H1 (cell line): ENCODE results near the gene WDR59. TPM values are rescaled to one million over a fixed set of nuclear protein-coding genes. Genes with fewer than 3 reads are reported as not detected.

Source experiments
- CTCF ChIA-PET: fragments of 300-600 bp; sonication (Branson Sonifier 250); formaldehyde crosslinking; loops from one replicate; lab custom pipeline; 2021; ENCODE audit not compliant: partially characterized antibody; lab: Charles Lee
- POLR2A ChIA-PET: fragments of 300-600 bp; sonication (Branson Sonifier 250); formaldehyde crosslinking; loops from one replicate; lab custom pipeline; 2021; ENCODE audit warnings: inconsistent platforms; ENCODE audit not compliant: partially characterized antibody; lab: Charles Lee
- DNase-seq, 2 experiments: peaks; one replicate each; pipeline versions ENCODE4 v3.0.0 to v3.0.0-alpha.2; 2010 to 2022; ENCODE audit warnings: low spot score in 2 of 2, low read depth in 1 of 2, mixed read lengths in 1 of 2
- FAIRE-seq: peaks from 2 replicates; lab custom pipeline; 2011; peaks lifted over from hg19 to GRCh38; lab: Jason Lieb, UNC
- H2AFZ ChIP-seq: 2 replicates; pipeline ENCODE4 v1.8.1; 2012; ENCODE audit warnings: low read length, inconsistent platforms
- H2AK5ac ChIP-seq: 2 replicates; pipeline ENCODE4 v1.6.1; 2013; ENCODE audit warnings: low read depth, low read length
- H2BK120ac ChIP-seq: replicated peaks from 2 replicates; pipeline ENCODE3; 2013; ENCODE audit warnings: low read depth, low read length, inconsistent platforms
- H2BK12ac ChIP-seq: 2 replicates; pipeline ENCODE4 v1.6.1; 2013; ENCODE audit warnings: low read depth, low read length
- H2BK15ac ChIP-seq: 2 replicates; pipeline ENCODE4 v1.6.1; 2013; ENCODE audit warnings: low read length
- H2BK20ac ChIP-seq: 2 replicates; pipeline ENCODE4 v1.6.1; 2013; ENCODE audit warnings: low read length
- H2BK5ac ChIP-seq: 2 replicates; pipeline ENCODE4 v1.6.1; 2013; ENCODE audit warnings: low read depth, low read length
- H3K14ac ChIP-seq: 2 replicates; pipeline ENCODE4 v1.6.1; 2013; ENCODE audit warnings: inconsistent platforms; ENCODE audit not compliant: insufficient read length
- H3K18ac ChIP-seq: 2 replicates; pipeline ENCODE4 v1.6.1; 2013; ENCODE audit warnings: low read length; ENCODE audit errors: extremely low read depth
- H3K23ac ChIP-seq: 2 replicates; pipeline ENCODE4 v1.6.1; 2013; ENCODE audit warnings: inconsistent platforms; ENCODE audit not compliant: insufficient read length
- H3K23me2 ChIP-seq: 2 replicates; pipeline ENCODE4 v1.6.1; 2013; ENCODE audit warnings: low read depth, low read length
- H3K27ac ChIP-seq: 2 replicates; pipeline ENCODE4 v1.6.1; 2011; ENCODE audit warnings: low read depth, low read length, inconsistent platforms
- H3K27me3 ChIP-seq, 4 experiments: replicated peaks in 1 of 4; 1 replicate in 1 of 4; 2 replicates in 3 of 4; pipeline versions ENCODE4 v1.6.1 to v1.8.1; 2011 to 2013; ENCODE audit warnings: low read length in 3 of 4, mild to moderate bottlenecking in 3 of 4, inconsistent platforms in 2 of 4, mixed read lengths in 2 of 4, moderate library complexity in 1 of 4; ENCODE audit not compliant: control insufficient read depth in 3 of 4, insufficient read depth in 3 of 4; ENCODE audit errors: extremely low read depth in 1 of 4
- H3K36me3 ChIP-seq, 4 experiments: 2 replicates each; pipeline versions ENCODE4 v1.6.1 to v1.8.1; 2011 to 2013; ENCODE audit warnings: mild to moderate bottlenecking in 4 of 4, low read length in 3 of 4, moderate library complexity in 2 of 4, control low read depth in 1 of 4, inconsistent platforms in 1 of 4; ENCODE audit not compliant: insufficient read depth in 4 of 4, control insufficient read depth in 2 of 4
- H3K4ac ChIP-seq: replicated peaks from 2 replicates; pipeline ENCODE3; 2013; ENCODE audit warnings: low read length, low read depth, mixed read lengths, inconsistent platforms; ENCODE audit not compliant: insufficient read length
- H3K4me1 ChIP-seq, 4 experiments: replicated peaks in 1 of 4; 1 replicate in 1 of 4; 2 replicates in 3 of 4; pipeline versions ENCODE4 v1.6.1 to v1.8.1; 2011 to 2013; ENCODE audit warnings: low read length in 3 of 4, inconsistent platforms in 2 of 4, mixed read lengths in 1 of 4; ENCODE audit not compliant: insufficient read depth in 4 of 4, control insufficient read depth in 3 of 4
- H3K4me2 ChIP-seq, 2 experiments: 2 replicates each; pipeline versions ENCODE4 v1.6.1 to v1.8.1; 2011 to 2013; ENCODE audit warnings: low read depth in 2 of 2, low read length in 2 of 2, control low read depth in 1 of 2, inconsistent platforms in 1 of 2, mild to moderate bottlenecking in 1 of 2; ENCODE audit not compliant: insufficient read depth in 1 of 2
- H3K4me3 ChIP-seq, 4 experiments: fragments of 200-600, 300-600 bp in 1 of 4; sonication (generic), shearing (Covaris generic), sonication (Bioruptor Twin) in 1 of 4; 2 replicates each; pipeline versions ENCODE4 v1.5.1 to v1.8.1; 2011 to 2016; ENCODE audit warnings: low read length in 4 of 4, low read depth in 3 of 4, control low read depth in 2 of 4, inconsistent platforms in 2 of 4, mild to moderate bottlenecking in 2 of 4, mixed read lengths in 1 of 4, moderate library complexity in 1 of 4; ENCODE audit not compliant: insufficient read depth in 2 of 4; ENCODE audit errors: extremely low read depth in 1 of 4
- H3K56ac ChIP-seq: replicated peaks from 2 replicates; pipeline ENCODE3; 2013; ENCODE audit warnings: low read depth, mild to moderate bottlenecking, mixed read lengths, low read length, inconsistent platforms; ENCODE audit not compliant: insufficient read length
- H3K79me1 ChIP-seq: 2 replicates; pipeline ENCODE4 v1.6.1; 2013; ENCODE audit warnings: low read depth, low read length, control low read depth
- H3K79me2 ChIP-seq, 2 experiments: 2 replicates each; pipeline versions ENCODE4 v1.6.1 to v1.8.1; 2012 to 2013; ENCODE audit warnings: low read length in 2 of 2, mild to moderate bottlenecking in 2 of 2, inconsistent platforms in 1 of 2; ENCODE audit not compliant: insufficient read depth in 2 of 2, control insufficient read depth in 1 of 2
- H3K9ac ChIP-seq, 4 experiments: replicated peaks in 1 of 4; 1 replicate in 1 of 4; 2 replicates in 3 of 4; pipeline versions ENCODE4 v1.6.1 to v1.8.1; 2011 to 2013; ENCODE audit warnings: low read depth in 3 of 4, low read length in 3 of 4, control low read depth in 2 of 4, mild to moderate bottlenecking in 2 of 4, moderate library complexity in 2 of 4, inconsistent platforms in 1 of 4; ENCODE audit errors: extremely low read depth in 1 of 4
- H3K9me3 ChIP-seq, 2 experiments: 2 replicates each; pipeline versions ENCODE4 v1.6.1 to v1.8.1; 2012 to 2013; ENCODE audit warnings: mild to moderate bottlenecking in 2 of 2, moderate library complexity in 2 of 2, control low read depth in 1 of 2, inconsistent platforms in 1 of 2, low read depth in 1 of 2, low read length in 1 of 2, mixed read lengths in 1 of 2; ENCODE audit not compliant: insufficient read depth in 2 of 2
- H4K20me1 ChIP-seq, 2 experiments: replicated peaks in 1 of 2; 2 replicates each; pipeline versions ENCODE3 to v1.8.1; 2011 to 2013; ENCODE audit warnings: inconsistent platforms in 2 of 2, low read length in 2 of 2, mild to moderate bottlenecking in 1 of 2; ENCODE audit not compliant: insufficient read depth in 2 of 2, control insufficient read depth in 1 of 2
- H4K5ac ChIP-seq: 2 replicates; pipeline ENCODE4 v1.6.1; 2013; ENCODE audit warnings: low read length, low read depth, mixed read lengths, inconsistent platforms; ENCODE audit not compliant: insufficient read length
- H4K8ac ChIP-seq: 2 replicates; pipeline ENCODE4 v1.8.0; 2013; ENCODE audit warnings: mild to moderate bottlenecking, moderate library complexity, low read length, inconsistent platforms; ENCODE audit not compliant: insufficient read depth; ENCODE audit errors: extremely low read depth
- H4K91ac ChIP-seq: replicated peaks from 2 replicates; pipeline ENCODE3; 2013; ENCODE audit warnings: low read length, mixed read lengths, inconsistent platforms; ENCODE audit not compliant: insufficient read length
- CHD2 ChIP-seq: IDR thresholded peaks from 2 replicates; pipeline ENCODE4 v1.6.1; 2012; ENCODE audit warnings: low read length, improper control_type of control experiment
- CTCF ChIP-seq, 3 experiments: IDR thresholded peaks; 1 replicate in 2 of 3; 2 replicates in 1 of 3; pipeline versions ENCODE4 v1.5.1 to v1.6.1; 2011; ENCODE audit warnings: low read length in 3 of 3, mild to moderate bottlenecking in 3 of 3, inconsistent platforms in 2 of 3, low read depth in 1 of 3, moderate library complexity in 1 of 3; ENCODE audit not compliant: insufficient read depth in 1 of 3; ENCODE audit errors: control extremely low read depth in 1 of 3
- EP300 ChIP-seq, 2 experiments: IDR thresholded peaks; 1 replicate in 1 of 2; 2 replicates in 1 of 2; pipeline ENCODE4 v1.6.1; 2011 to 2012; ENCODE audit warnings: low read depth in 2 of 2, low read length in 2 of 2, mild to moderate bottlenecking in 2 of 2, borderline replicate concordance in 1 of 2, inconsistent platforms in 1 of 2, moderate library complexity in 1 of 2
- GABPA ChIP-seq: IDR thresholded peaks from 2 replicates; pipeline ENCODE4 v1.6.1; 2011; ENCODE audit warnings: mild to moderate bottlenecking, low read length, moderate library complexity, borderline replicate concordance; ENCODE audit not compliant: insufficient read depth
- POU5F1 ChIP-seq: IDR thresholded peaks from 2 replicates; pipeline ENCODE4 v1.6.1; 2011; ENCODE audit warnings: low read depth, mild to moderate bottlenecking, low read length, moderate library complexity
- SIRT6 ChIP-seq: IDR thresholded peaks from one replicate; pipeline ENCODE4 v1.7.1; 2012; ENCODE audit warnings: low read length, inconsistent platforms
- TCF12 ChIP-seq: IDR thresholded peaks from 2 replicates; pipeline ENCODE4 v1.6.1; 2011; ENCODE audit warnings: low read depth, mild to moderate bottlenecking, low read length
- WGBS, 2 experiments: shearing (Covaris generic) in 1 of 2; methylation state at CpG; one replicate each; pipeline versions ENCODE4 v1.1.6 to v1.1.7; 2013 to 2015; ENCODE audit warnings: low lambda C conversion rate in 2 of 2, mixed read lengths in 2 of 2, inconsistent platforms in 1 of 2, low coverage in 1 of 2, missing lambda C conversion rate in 1 of 2; ENCODE audit not compliant: insufficient replicate concordance in 2 of 2, insufficient coverage in 1 of 2, insufficient read length in 1 of 2; ENCODE audit errors: extremely low coverage in 1 of 2, missing lambda C conversion rate in 1 of 2; 5-methylcytosine and 5-hydroxymethylcytosine counted together
- polyA plus RNA-seq, 7 experiments: library from polyadenylated mRNA; depleted of rRNA in 3 of 7; stranded (reverse) in 5 of 7; unstranded in 2 of 7; fragments of >200 nt in 5 of 7; fragments of 200-250 nt in 2 of 7; gene quantifications; 1 replicate in 5 of 7; 2 replicates in 1 of 7; 4 replicates in 1 of 7; pipeline versions ENCODE4 v1.2.1 to v1.2.3, GENCODE V29; 2011 to 2013; ENCODE audit warnings: missing spikeins in 2 of 7, mixed read lengths in 2 of 7
- total RNA-seq: library from RNA; stranded (reverse); fragmentation: NEBNext Ultra II Directional; extraction: Animal tissue kit (Norgen Biotek cat#: 25700); gene quantifications from 2 replicates; pipeline ENCODE4 v1.2.1, GENCODE V29; 2021

The WDR59 gene
- total and polyA plus RNA-seq, 2 of the 8 experiments (the other 6 are each of a cell fraction or from before 2014, with no cell fraction given): 84.2 to 124 TPM

DNA sequence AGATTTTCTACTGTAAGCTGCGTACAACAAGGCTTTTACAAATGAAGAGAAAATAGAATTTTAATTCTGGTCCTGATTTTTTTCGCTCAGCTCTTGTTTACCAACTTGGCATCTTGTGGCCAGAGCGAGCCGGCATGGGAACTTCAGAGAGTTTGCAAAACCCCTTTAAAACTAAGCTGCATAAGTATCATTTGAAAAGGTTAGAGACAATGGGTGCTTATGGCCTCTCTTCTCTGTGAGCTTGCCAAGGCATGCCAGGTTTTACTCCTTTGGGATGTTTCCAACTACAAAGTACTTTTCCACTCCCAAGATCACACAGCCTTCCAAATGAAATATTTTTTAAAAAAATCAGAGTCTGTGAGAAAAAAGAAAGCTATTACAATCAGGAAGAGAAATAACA lies 147.9 kb downstream of the WDR59 start:
- no peak overlapping the region for H2AK5ac ChIP-seq
- peaks cover 0 to 6% (median 0%) of the 10 kb centered on the region in 4 experiments; a peak in 2 of 7 replicates for H3K4me1 ChIP-seq
- no peaks in the 10 kb centered on the region for H3K9me3 ChIP-seq
- H3K36me3 ChIP-seq: no peaks in the 10 kb centered on the region
- POLR2A ChIA-PET: interaction anchor here (0.8 to 1.3 kb wide), 2 partner anchors 30 to 97 kb away, joined by 3 read pairs; no protein-coding TSS in a partner anchor
- WGBS, 2 experiments: 75% methylated on average over 4 of the region's 4 CpGs; no CpG with 5 or more reads in 1 of the 2 experiments
- H3K14ac ChIP-seq: no peak overlapping the region
- no peak for FAIRE-seq
- H3K4me2 ChIP-seq: no peak overlapping the region; a peak in 1 of 4 replicates
- no peaks in the 10 kb centered on the region for H3K79me1 ChIP-seq
- no peak overlapping the region for H2BK120ac ChIP-seq
- H3K23ac ChIP-seq: no peak overlapping the region
- no peak overlapping the region for H3K4ac ChIP-seq
- no peak overlapping the region for H3K18ac ChIP-seq
- H3K4me3 ChIP-seq: no peak overlapping the region
- TF ChIP-seq POU5F1 (no peak), EP300 (IDR thresholded peaks at IDR 0.05; ENCODE audit: borderline replicate concordance in 1 of 2, low read depth in 2 of 2, low read length in 2 of 2) (no peak), TCF12 (no peak), CHD2 (no peak), GABPA (no peak), SIRT6 (no peak), CTCF (IDR thresholded peaks at IDR 0.05; ENCODE audit: control extremely low read depth in 1 of 3, insufficient read depth in 1 of 3, low read depth in 1 of 3, low read length in 3 of 3) (no peak)
- TF ChIP-seq, all 59 proteins: peak for 0
- no peaks in the 10 kb centered on the region for H4K20me1 ChIP-seq
- DNase-seq: no peak
- H4K91ac ChIP-seq: no peak overlapping the region
- CTCF ChIA-PET: interaction anchor here (0.7 to 1.4 kb wide), 4 partner anchors 12 to 106 kb away, joined by 3 to 4 read pairs (median 4); no protein-coding TSS in a partner anchor
- no peak overlapping the region for H2BK20ac ChIP-seq
- H2AFZ ChIP-seq: no peak overlapping the region
- H2BK15ac ChIP-seq: no peak overlapping the region
- H4K8ac ChIP-seq: no peak overlapping the region; the same call in 1 of the 2 replicates
- no peaks in the 10 kb centered on the region for H3K27me3 ChIP-seq
- H2BK12ac ChIP-seq: no peak overlapping the region
- H3K27ac ChIP-seq: no peak overlapping the region
- no peak overlapping the region for H3K56ac ChIP-seq
- no peak overlapping the region for H3K9ac ChIP-seq
- no peaks in the 10 kb centered on the region for H3K23me2 ChIP-seq
- no peak overlapping the region for H2BK5ac ChIP-seq
- H3K79me2 ChIP-seq: no peaks in the 10 kb centered on the region
- no peak overlapping the region for H4K5ac ChIP-seq
